Activated CD8-positive, alpha-beta T cell treated with anti-CD3 and anti-CD28 coated beads, Interleukin-2, amount 10 ng/mL, durations not matched to agents 7 days and 5 days (primary cell): Measurements from ENCODE around the gene YIF1A. TPM values are rescaled to one million over a fixed set of nuclear protein-coding genes. Genes with fewer than 3 reads are reported as not detected.
"Not testable (repeated sequence)": the region's sequence is repeated elsewhere in the genome, so short reads cannot be mapped to it uniquely, and the experiment has no call there.

Experiments used
- ATAC-seq: fragments of 150-1000 bp; cut with Tn5 transposase; one replicate; pipeline ENCODE4 v1.10.0; 2021; ENCODE audit warnings: moderate library complexity
- CTCF ChIA-PET: fragments of 350-600 bp; sonication (Branson Sonifier 250); formaldehyde crosslinking; loops from one replicate; lab custom pipeline; 2021; ENCODE audit warnings: antibody characterized with exemption; lab: Charles Lee
- POLR2A ChIA-PET: fragments of 350-600 bp; sonication (Branson Sonifier 250); formaldehyde crosslinking; loops from one replicate; lab custom pipeline; 2021; ENCODE audit warnings: antibody characterized with exemption; lab: Charles Lee
- DNase-seq: peaks from one replicate; pipeline ENCODE4 v3.0.0-alpha.2; 2020
- H3K27ac Mint-ChIP-seq: one replicate; pipeline ENCODE4 v1.8.0; 2021; ENCODE audit warnings: mild to moderate bottlenecking, mixed read lengths
- H3K27me3 Mint-ChIP-seq: one replicate; pipeline ENCODE4 v1.8.0; 2021; ENCODE audit warnings: low read depth, mixed read lengths
- H3K36me3 Mint-ChIP-seq: one replicate; pipeline ENCODE4 v1.8.0; 2021; ENCODE audit warnings: low read depth, mixed read lengths
- H3K4me1 Mint-ChIP-seq: one replicate; pipeline ENCODE4 v1.8.0; 2021; ENCODE audit warnings: low read depth, mixed read lengths
- H3K4me3 Mint-ChIP-seq: one replicate; pipeline ENCODE4 v1.8.0; 2021; ENCODE audit warnings: mild to moderate bottlenecking, mixed read lengths
- H3K9me3 Mint-ChIP-seq: one replicate; pipeline ENCODE4 v1.8.0; 2022; ENCODE audit warnings: mixed read lengths; ENCODE audit not compliant: insufficient read depth
- total RNA-seq, 2 experiments: library from RNA; stranded (reverse); gene quantifications; one replicate each; pipeline ENCODE4 v1.2.3, GENCODE V29; 2021

The YIF1A gene
- total RNA-seq, 2 experiments from 2014 or later = 46.6 to 58.6 TPM

GRCh38 chr11:66283461-66284105, 5.4 kb downstream of the YIF1A start:
- POLR2A ChIA-PET = no interaction called here
- H3K4me3 Mint-ChIP-seq = no peak overlapping the region
- CTCF ChIA-PET = interaction anchor here (0.9 to 6.3 kb wide), 9 partner anchors 8 to 148 kb away, joined by 3 to 64 read pairs (median 6); partner anchors contain the start of genes RAB1B and TMEM151A
- H3K27me3 Mint-ChIP-seq = peaks cover 7% of the 10 kb centered on the region
- H3K9me3 Mint-ChIP-seq = no peaks in the 10 kb centered on the region
- DNase-seq (no peak), ATAC-seq (no peak)
- peaks cover 2% of the 10 kb centered on the region for H3K36me3 Mint-ChIP-seq
- peaks cover 50% of the 10 kb centered on the region for H3K4me1 Mint-ChIP-seq
- H3K27ac Mint-ChIP-seq = no peak overlapping the region

GRCh38 chr11:66282468-66283455, 6.2 kb downstream of the YIF1A start:
- Mint-ChIP-seq H3K9me3 (no peaks in the 10 kb centered on the region), H3K27me3 (peaks cover 7% of the 10 kb centered on the region), H3K4me1 (peaks cover 44% of the 10 kb centered on the region), H3K36me3 (peaks cover 2% of the 10 kb centered on the region), H3K4me3 (no peak overlapping the region), H3K27ac (peak overlapping the region; percentile 69)
- ATAC-seq (peak; percentile 86), DNase-seq (peak; percentile 99)
- ChIA-PET POLR2A (interaction anchor here (0.6 to 3.3 kb wide), 4 partner anchors 11 to 60 kb away, joined by 3 to 16 read pairs (median 9); partner anchors contain the start of gene RAB1B), CTCF (interaction anchor here (0.7 to 6.3 kb wide), 15 partner anchors 8 to 284 kb away, joined by 3 to 64 read pairs (median 4); partner anchors contain the start of genes RAB1B and TMEM151A)

GRCh38 chr11:66281776-66282467, 7.0 kb downstream of the YIF1A start:
- POLR2A ChIA-PET = interaction anchor here (1.1 to 3.3 kb wide), 3 partner anchors 10 to 23 kb away, joined by 3 to 16 read pairs (median 15); partner anchors contain the start of gene RAB1B
- Mint-ChIP-seq H3K36me3 (peaks cover 2% of the 10 kb centered on the region), H3K27me3 (peaks cover 7% of the 10 kb centered on the region), H3K4me1 (peaks cover 43% of the 10 kb centered on the region), H3K27ac (peak overlapping the region; percentile 69), H3K9me3 (no peaks in the 10 kb centered on the region), H3K4me3 (no peak overlapping the region)
- DNase-seq = no peak
- ATAC-seq = no peak
- CTCF ChIA-PET = interaction anchor here (1.0 to 6.3 kb wide), 13 partner anchors 8 to 283 kb away, joined by 3 to 64 read pairs (median 4); partner anchors contain the start of genes RAB1B and TMEM151A

- Mint-ChIP-seq H3K36me3 (peaks cover 5% of the 10 kb centered on the region), H3K9me3 (no peaks in the 10 kb centered on the region), H3K4me1 (peaks cover 41% of the 10 kb centered on the region), H3K27me3 (peaks cover 7% of the 10 kb centered on the region), H3K4me3 (no peak overlapping the region), H3K27ac (peak overlapping the region; percentile 10)
- DNase-seq = no peak
- CTCF ChIA-PET = interaction anchor here (0.9 to 6.3 kb wide), 5 partner anchors 8 to 238 kb away, joined by 3 to 64 read pairs (median 15); partner anchors contain the start of genes RAB1B and YIF1A
- POLR2A ChIA-PET = interaction anchor here (0.5 to 3.3 kb wide), 6 partner anchors 8 to 342 kb away, joined by 3 to 16 read pairs (median 4); partner anchors contain the start of genes CD248, RAB1B and YIF1A
- no peak for ATAC-seq
These were observed 7.9 kb downstream of the YIF1A start for GRCh38 chr11:66281001-66281400.

GRCh38 chr11:66280428-66280827, 8.5 kb downstream of the YIF1A start:
- ChIA-PET POLR2A (interaction anchor here (0.5 to 3.3 kb wide), 5 partner anchors 8 to 342 kb away, joined by 3 to 16 read pairs (median 4); partner anchors contain the start of genes CD248, RAB1B and YIF1A), CTCF (interaction anchor here (0.9 to 6.3 kb wide), 4 partner anchors 9 to 237 kb away, joined by 3 to 64 read pairs (median 10); partner anchors contain the start of genes RAB1B and YIF1A)
- no peak for DNase-seq
- peaks cover 10% of the 10 kb centered on the region for H3K36me3 Mint-ChIP-seq
- no peak overlapping the region for H3K27ac Mint-ChIP-seq
- H3K9me3 Mint-ChIP-seq = no peaks in the 10 kb centered on the region
- H3K4me1 Mint-ChIP-seq = peaks cover 41% of the 10 kb centered on the region
- no peak overlapping the region for H3K4me3 Mint-ChIP-seq
- peaks cover 7% of the 10 kb centered on the region for H3K27me3 Mint-ChIP-seq
- ATAC-seq = no peak

- peaks cover 41% of the 10 kb centered on the region for H3K4me1 Mint-ChIP-seq
- peak overlapping the region; percentile 20 for H3K27ac Mint-ChIP-seq
- POLR2A ChIA-PET = interaction anchor here (1.0 kb wide), 1 partner anchor 12 kb away, joined by 8 read pairs; no protein-coding TSS in a partner anchor
These were observed 9.7 kb downstream of the YIF1A start for GRCh38 chr11:66279092-66279734.

GRCh38 chr11:66278363-66279091, 10.4 kb downstream of the YIF1A start:
- peaks cover 21% of the 10 kb centered on the region for H3K36me3 Mint-ChIP-seq
- DNase-seq (no peak), ATAC-seq (peak; percentile 1)
- peaks cover 42% of the 10 kb centered on the region for H3K4me1 Mint-ChIP-seq
- CTCF ChIA-PET = interaction anchor here (6.3 kb wide), 1 partner anchor 8 kb away, joined by 64 read pairs; the partner anchor contains the start of gene RAB1B
- H3K9me3 Mint-ChIP-seq = no peaks in the 10 kb centered on the region
- H3K27ac Mint-ChIP-seq = peak overlapping the region; percentile 20
- POLR2A ChIA-PET = interaction anchor here (1.0 kb wide), 1 partner anchor 11 kb away, joined by 8 read pairs; no protein-coding TSS in a partner anchor
- peaks cover 7% of the 10 kb centered on the region for H3K27me3 Mint-ChIP-seq
- peak overlapping the region; percentile 43 for H3K4me3 Mint-ChIP-seq

More at GRCh38 chr11:66279092-66279734, 9.7 kb downstream of the YIF1A start:
- peaks cover 7% of the 10 kb centered on the region for H3K27me3 Mint-ChIP-seq
- DNase-seq = no peak
- CTCF ChIA-PET = interaction anchor here (1.7 to 6.3 kb wide), 2 partner anchors 9 to 10 kb away, joined by 6 to 64 read pairs; partner anchors contain the start of genes RAB1B and YIF1A
- H3K36me3 Mint-ChIP-seq = peaks cover 17% of the 10 kb centered on the region
- no peaks in the 10 kb centered on the region for H3K9me3 Mint-ChIP-seq
- H3K4me3 Mint-ChIP-seq = no peak overlapping the region
- ATAC-seq = no peak

- POLR2A ChIA-PET = interaction anchor here (1.1 to 1.4 kb wide), 2 partner anchors 10 to 12 kb away, joined by 3 to 5 read pairs; partner anchors contain the start of gene YIF1A
- H3K27me3 Mint-ChIP-seq = peaks cover 7% of the 10 kb centered on the region
- peaks cover 29% of the 10 kb centered on the region for H3K36me3 Mint-ChIP-seq
- peak within 1 kb of the TSS; percentile 20 for H3K27ac Mint-ChIP-seq
- CTCF ChIA-PET = interaction anchor here (1.3 kb wide), 1 partner anchor 12 kb away, joined by 3 read pairs; the partner anchor contains the start of gene YIF1A
- H3K4me1 Mint-ChIP-seq = peaks cover 44% of the 10 kb centered on the region
- ATAC-seq = peak; percentile 32
- H3K4me3 Mint-ChIP-seq = peak within 1 kb of the TSS; percentile 43
- peak; percentile 46 for DNase-seq
- no peaks in the 10 kb centered on the region for H3K9me3 Mint-ChIP-seq
These were observed 11.2 kb downstream of the YIF1A start, which contains the start of gene CNIH2 for GRCh38 chr11:66277471-66278362. Gene CNIH2 (plus strand): TSS chr11:66278175. CDS start chr11:66278457, 282 bp downstream.

- Mint-ChIP-seq H3K27ac (peak overlapping the region; percentile 16), H3K4me3 (peak overlapping the region; percentile 8), H3K36me3 (peaks cover 34% of the 10 kb centered on the region), H3K4me1 (peaks cover 44% of the 10 kb centered on the region)
- not testable (repeated sequence) for H3K9me3 Mint-ChIP-seq, H3K27me3 Mint-ChIP-seq, ATAC-seq, DNase-seq
- ChIA-PET CTCF (interaction anchor here (1.3 kb wide), 1 partner anchor 12 kb away, joined by 3 read pairs; the partner anchor contains the start of gene YIF1A), POLR2A (interaction anchor here (1.1 to 1.4 kb wide), 2 partner anchors 11 to 12 kb away, joined by 3 to 5 read pairs; partner anchors contain the start of gene YIF1A)
These were observed 11.9 kb downstream of the YIF1A start for GRCh38 chr11:66277064-66277463.
